Activated B cell treated with CpG ODN at 0.5 μM for 24 hours (primary cell): ENCODE measurements around the gene RAVER2. TPM values are rescaled to one million over a fixed set of nuclear protein-coding genes. Genes with fewer than 3 reads are reported as not detected.
A peak's percentile ranks its signal among the peaks of the same experiment; 100 is the strongest.

Experiments used
- ATAC-seq: fragments of 200-7000 bp; cut with Tn5 transposase; one replicate; pipeline ENCODE4 v1.10.0; 2021; ENCODE audit warnings: low read depth, mild to moderate bottlenecking, moderate library complexity
- CTCF ChIA-PET: fragments of 350-600 bp; sonication (Branson Sonifier 250); formaldehyde crosslinking; loops from one replicate; lab custom pipeline; 2021; ENCODE audit warnings: antibody characterized with exemption; lab: Charles Lee
- POLR2A ChIA-PET: fragments of 350-600 bp; sonication (Branson Sonifier 250); formaldehyde crosslinking; loops from one replicate; lab custom pipeline; 2021; ENCODE audit warnings: antibody characterized with exemption; lab: Charles Lee
- DNase-seq: peaks from one replicate; pipeline ENCODE4 v3.0.0; 2022
- H3K27ac Mint-ChIP-seq: one replicate; pipeline ENCODE4 v1.8.0; 2020; ENCODE audit warnings: mixed read lengths
- H3K27me3 Mint-ChIP-seq: one replicate; pipeline ENCODE4 v1.8.0; 2021; ENCODE audit warnings: mixed read lengths
- H3K36me3 Mint-ChIP-seq: one replicate; pipeline ENCODE4 v1.8.0; 2021; ENCODE audit warnings: low read depth, mixed read lengths
- H3K4me1 Mint-ChIP-seq: one replicate; pipeline ENCODE4 v1.8.0; 2021; ENCODE audit warnings: mixed read lengths
- H3K4me3 Mint-ChIP-seq: one replicate; pipeline ENCODE4 v1.8.0; 2020; ENCODE audit warnings: mild to moderate bottlenecking, mixed read lengths
- H3K9me3 Mint-ChIP-seq: one replicate; pipeline ENCODE4 v1.8.0; 2020; ENCODE audit warnings: mixed read lengths
- CTCF ChIP-seq: fragments of 200-600 bp; IDR thresholded peaks from one replicate; pipeline ENCODE4 v1.8.0; 2022; ENCODE audit warnings: antibody characterized with exemption, mild to moderate bottlenecking
- intact Hi-C: fragments of 100-400 bp; cut with micrococcal nuclease; formaldehyde crosslinking; loops from one replicate; pipeline ENCODE4 v1.15.1; 2024
- total RNA-seq: library from RNA; stranded (reverse); gene quantifications from 2 replicates; pipeline ENCODE4 v1.2.3, GENCODE V29; 2022

Gene RAVER2
- total RNA-seq, 1 donor from 2014 or later: 1.2 TPM

- Mint-ChIP-seq H3K9me3 (no peaks in the 10 kb centered on the region), H3K4me1 (peaks cover 21% of the 10 kb centered on the region), H3K4me3 (no peak overlapping the region), H3K27me3 (no peaks in the 10 kb centered on the region), H3K27ac (peak overlapping the region; percentile 32), H3K36me3 (peaks cover 90% of the 10 kb centered on the region)
- DNase-seq (no peak), ATAC-seq (no peak)
- ChIA-PET POLR2A (no interaction called here), CTCF (no interaction called here)
- intact Hi-C loops: no loop called here
- TF ChIP-seq CTCF: no peak
Measured at GRCh38 chr1:64844609-64845008, 99.7 kb downstream of the RAVER2 start.

GRCh38 chr1:64845831-64846425 is 101.1 kb downstream of the RAVER2 start:
- Mint-ChIP-seq H3K36me3 (peaks cover 90% of the 10 kb centered on the region), H3K4me3 (no peak overlapping the region), H3K4me1 (peaks cover 21% of the 10 kb centered on the region), H3K27ac (no peak overlapping the region), H3K9me3 (no peaks in the 10 kb centered on the region), H3K27me3 (no peaks in the 10 kb centered on the region)
- TF ChIP-seq CTCF: no peak
- intact Hi-C loops: no loop called here
- CTCF ChIA-PET: interaction anchor here (1.6 kb wide), 1 partner anchor 23 kb away, joined by 4 read pairs; no protein-coding TSS in a partner anchor
- POLR2A ChIA-PET: no interaction called here
- ATAC-seq: no peak
- DNase-seq: no peak

DNA sequence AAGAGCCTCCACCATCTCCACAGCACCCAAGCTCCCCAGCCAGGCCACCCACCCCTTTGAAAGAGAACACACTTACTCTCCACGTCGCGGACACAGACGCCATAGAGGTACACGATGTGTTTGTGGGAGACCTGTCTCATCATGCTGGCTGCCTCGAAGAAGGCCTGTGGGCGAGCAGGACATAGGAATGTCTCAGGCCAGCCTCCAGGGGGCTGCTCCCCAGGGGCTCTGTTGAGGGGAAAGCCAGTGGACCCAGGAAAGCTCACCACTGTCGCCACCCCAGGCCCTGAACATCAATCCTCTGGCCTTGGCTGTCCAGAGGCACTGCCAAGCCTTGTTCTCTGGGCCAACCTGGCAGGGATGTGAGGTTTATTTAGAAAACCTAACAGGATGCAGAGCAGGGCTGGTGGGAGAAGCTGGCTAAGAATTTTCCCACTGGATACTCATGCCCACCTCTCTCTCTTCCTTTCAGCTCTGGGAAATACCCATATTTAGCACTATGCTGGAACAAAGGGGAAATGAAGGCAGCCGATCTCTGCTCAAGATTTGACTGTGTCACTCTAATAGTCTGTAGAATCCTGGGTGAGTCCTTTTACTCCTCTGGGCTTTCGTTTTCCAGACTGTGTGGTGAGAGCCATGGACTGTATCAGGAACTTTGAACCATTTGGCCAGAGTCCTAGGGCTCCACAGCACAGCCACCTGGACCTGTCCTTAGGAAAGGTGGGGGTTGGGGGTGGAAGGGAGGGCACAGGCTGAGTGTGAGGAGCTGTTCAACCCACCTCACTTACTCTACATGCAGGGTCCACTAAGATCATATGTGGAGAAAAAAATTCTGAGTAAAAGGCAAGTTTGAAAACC is 101.9 kb downstream of the RAVER2 start:
- POLR2A ChIA-PET: no interaction called here
- CTCF ChIA-PET: interaction anchor here (1.6 kb wide), 1 partner anchor 23 kb away, joined by 4 read pairs; no protein-coding TSS in a partner anchor
- H3K27me3 Mint-ChIP-seq: no peaks in the 10 kb centered on the region
- no peak overlapping the region for H3K4me3 Mint-ChIP-seq
- peaks cover 21% of the 10 kb centered on the region for H3K4me1 Mint-ChIP-seq
- intact Hi-C loops: no loop called here
- peaks cover 91% of the 10 kb centered on the region for H3K36me3 Mint-ChIP-seq
- no peaks in the 10 kb centered on the region for H3K9me3 Mint-ChIP-seq
- DNase-seq (no peak), ATAC-seq (no peak)
- no peak overlapping the region for H3K27ac Mint-ChIP-seq
- no peak for TF ChIP-seq CTCF

DNA sequence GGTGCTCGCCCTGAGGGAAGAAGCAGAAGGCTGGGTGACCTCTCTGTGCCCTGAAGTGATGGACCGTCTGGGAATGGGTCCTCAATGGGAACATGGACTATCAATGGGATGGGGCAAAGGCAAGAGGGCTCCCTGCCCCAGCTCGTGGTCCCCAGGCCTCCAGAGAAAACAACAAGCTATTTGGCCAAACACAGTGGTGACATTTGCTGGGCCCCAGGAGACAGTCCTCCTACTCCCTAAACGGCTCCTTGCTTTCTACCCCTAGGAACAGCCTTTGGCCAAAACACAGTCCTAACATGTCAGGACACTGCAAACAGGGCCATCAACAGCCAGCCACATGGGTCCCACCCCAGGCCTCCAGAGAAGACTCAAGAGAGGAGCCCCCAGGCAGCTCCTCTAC is 102.8 kb downstream of the RAVER2 start:
- TF ChIP-seq CTCF: no peak
- Mint-ChIP-seq H3K9me3 (no peaks in the 10 kb centered on the region), H3K4me1 (peaks cover 17% of the 10 kb centered on the region), H3K27me3 (no peaks in the 10 kb centered on the region), H3K4me3 (no peak overlapping the region), H3K36me3 (peaks cover 95% of the 10 kb centered on the region), H3K27ac (no peak overlapping the region)
- CTCF ChIA-PET: interaction anchor here (1.6 kb wide), 1 partner anchor 24 kb away, joined by 4 read pairs; no protein-coding TSS in a partner anchor
- intact Hi-C loops: no loop called here
- ATAC-seq: no peak
- POLR2A ChIA-PET: no interaction called here
- DNase-seq: no peak

DNA sequence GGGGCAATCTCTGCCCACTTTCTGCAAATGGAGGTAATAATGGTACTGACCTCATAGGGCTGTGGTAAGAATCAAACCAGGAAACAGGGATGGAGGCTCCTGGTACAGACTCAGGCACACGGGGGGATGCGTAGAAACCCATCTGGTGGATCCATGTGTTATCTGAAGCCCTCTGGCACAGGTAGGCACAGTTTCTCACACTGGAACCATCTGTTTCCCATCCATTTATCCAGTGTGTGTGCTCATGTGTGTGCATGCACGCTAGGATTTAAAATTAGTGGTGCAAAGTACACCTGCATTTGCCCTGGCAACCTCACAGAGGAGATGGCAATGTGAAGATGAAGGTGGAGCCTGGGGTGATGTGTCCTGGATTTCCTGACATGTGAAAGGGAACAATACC is 103.3 kb downstream of the RAVER2 start:
- ChIA-PET CTCF (no interaction called here), POLR2A (no interaction called here)
- no peak for ATAC-seq
- Mint-ChIP-seq H3K27me3 (no peaks in the 10 kb centered on the region), H3K4me3 (no peak overlapping the region), H3K36me3 (peaks cover 95% of the 10 kb centered on the region), H3K4me1 (peaks cover 12% of the 10 kb centered on the region), H3K9me3 (no peaks in the 10 kb centered on the region), H3K27ac (no peak overlapping the region)
- TF ChIP-seq CTCF: no peak
- no peak for DNase-seq
- intact Hi-C loops: no loop called here
